ENCODE results near the gene EID2.

EID2 gene

GRCh38 chr19:39499932-39500331 lies 40.0 kb downstream of the EID2 start:
- TF ChIP-seq CTCF (IDR thresholded peaks at IDR 0.05; ENCODE audit: low read depth, low read length): no peak
- DNase-seq (ENCODE audit: low read depth in 2 of 2): no peak
- no peak overlapping the region for H3K4me3 ChIP-seq (replicated peaks in 1 of 2; ENCODE audit: low read depth in 2 of 2, low read length in 2 of 2)

- H3K4me3 ChIP-seq (replicated peaks in 1 of 2; ENCODE audit: low read depth in 2 of 2, low read length in 2 of 2): no peak within 1 kb of the TSS
- TF ChIP-seq CTCF (IDR thresholded peaks at IDR 0.05; ENCODE audit: low read depth, low read length): no peak
- DNase-seq (ENCODE audit: low read depth in 2 of 2): peak in 1 of 2 donors; percentile 13
Observed at GRCh38 chr19:39498798-39499642, 40.9 kb downstream of the EID2 start, which contains the start of gene DLL3. Gene DLL3 (plus strand): TSS chr19:39498947. CDS start chr19:39498975, 28 bp downstream.

GRCh38 chr19:39497996-39498797 lies 41.8 kb downstream of the EID2 start:
- TF ChIP-seq CTCF (IDR thresholded peaks at IDR 0.05; ENCODE audit: low read depth, low read length): no peak
- no peak overlapping the region for H3K4me3 ChIP-seq (replicated peaks in 1 of 2; ENCODE audit: low read depth in 2 of 2, low read length in 2 of 2)
- peak in 1 of 2 donors; percentile 42 for DNase-seq (ENCODE audit: low read depth in 2 of 2)

GRCh38 chr19:39497701-39497995 lies 42.3 kb downstream of the EID2 start:
- H3K4me3 ChIP-seq (replicated peaks in 1 of 2; ENCODE audit: low read depth in 2 of 2, low read length in 2 of 2): no peak overlapping the region
- TF ChIP-seq CTCF (IDR thresholded peaks at IDR 0.05; ENCODE audit: low read depth, low read length): peak; percentile 11
- no peak for DNase-seq (ENCODE audit: low read depth in 2 of 2)

- no peak overlapping the region for H3K4me3 ChIP-seq (replicated peaks in 1 of 2; ENCODE audit: low read depth in 2 of 2, low read length in 2 of 2)
- no peak for DNase-seq (ENCODE audit: low read depth in 2 of 2)
- no peak for TF ChIP-seq CTCF (IDR thresholded peaks at IDR 0.05; ENCODE audit: low read depth, low read length)
Observed at GRCh38 chr19:39496063-39496462, 43.9 kb downstream of the EID2 start.

- no peak for DNase-seq (ENCODE audit: low read depth in 2 of 2)
- no peak overlapping the region for H3K4me3 ChIP-seq (replicated peaks in 1 of 2; ENCODE audit: low read depth in 2 of 2, low read length in 2 of 2)
- no peak for TF ChIP-seq CTCF (IDR thresholded peaks at IDR 0.05; ENCODE audit: low read depth, low read length)
Observed at GRCh38 chr19:39494661-39495060, 45.3 kb downstream of the EID2 start.
